K562 (cell line): ENCODE data around the gene PRKAG1. TPM values are rescaled to one million over a fixed set of nuclear protein-coding genes. Genes with fewer than 3 reads are reported as not detected.

ENCODE experiments used
- E2F3 ChIP-seq: fragments of 250-450 bp; sonication (Bioruptor Pico); IDR thresholded peaks from 2 replicates; pipeline ENCODE4 v1.4.0; 2020; ENCODE audit warnings: mild to moderate bottlenecking
- ELF1 ChIP-seq: fragments of 200-800 bp; sonication (Bioruptor generic); IDR thresholded peaks from 2 replicates; pipeline ENCODE4 v1.6.1; 2016; ENCODE audit warnings: missing genetic modification characterization, missing compliant biosample characterization
- GATAD2A ChIP-seq: fragments of 450-650 bp; IDR thresholded peaks from 2 replicates; pipeline ENCODE4 v1.6.1; 2017
- HDAC6 ChIP-seq: IDR thresholded peaks from 2 replicates; pipeline ENCODE4 v1.6.1; 2012; ENCODE audit warnings: low read depth, mild to moderate bottlenecking, control low read depth, inconsistent platforms, low read length, moderate library complexity
- MTA3 ChIP-seq: fragments of 450-650 bp; formaldehyde crosslinking; IDR thresholded peaks from 2 replicates; pipeline ENCODE4 v1.6.1; 2017; ENCODE audit warnings: mild to moderate bottlenecking, borderline replicate concordance
- NFXL1 ChIP-seq: fragments of 450-650 bp; formaldehyde crosslinking; IDR thresholded peaks from 2 replicates; pipeline ENCODE4 v1.4.0; 2021; ENCODE audit warnings: mild to moderate bottlenecking
- PML ChIP-seq: IDR thresholded peaks from 2 replicates; pipeline ENCODE4 v1.6.1; 2012; ENCODE audit warnings: low read length, inconsistent platforms
- SAP30 ChIP-seq: fragments of 200-600 bp; sonication (generic); IDR thresholded peaks from 2 replicates; pipeline ENCODE4 v1.6.1; 2012; ENCODE audit warnings: borderline replicate concordance, low read depth, mild to moderate bottlenecking, moderate library complexity, low read length, control low read depth, inconsistent platforms; ENCODE audit not compliant: insufficient read depth, poor library complexity, severe bottlenecking
- SMAD1 ChIP-seq: fragments of 150-350 bp; IDR thresholded peaks from 2 replicates; pipeline ENCODE4 v1.6.1; 2014; ENCODE audit warnings: low read length, low read depth; ENCODE audit not compliant: partially characterized antibody
- SRSF9 ChIP-seq: fragments of 200-400 bp; formaldehyde crosslinking; IDR thresholded peaks from 2 replicates; pipeline ENCODE4 v1.6.1; 2017; ENCODE audit warnings: low read depth, low read length, borderline replicate concordance
- TEAD1 ChIP-seq, 2 experiments: fragments of 450-650 bp in 1 of 2; sonication (generic) in 1 of 2; formaldehyde crosslinking; IDR thresholded peaks; 2 replicates each; pipeline versions ENCODE4 v1.4.0 to v1.8.0; 2020 to 2022; ENCODE audit warnings: mild to moderate bottlenecking in 2 of 2, missing genetic modification reagents in 1 of 2
- ZKSCAN3 ChIP-seq: fragments of 250-450 bp; sonication (Bioruptor Pico); IDR thresholded peaks from 2 replicates; pipeline ENCODE4 v1.4.0; 2020
- polyA plus RNA-seq, 8 experiments: library from polyadenylated mRNA; depleted of rRNA in 4 of 8; stranded (reverse) in 5 of 8; unstranded in 3 of 8; fragments of >200 nt; fragmentation: Nextera tagmentation in 2 of 8; fragmentation: Illumina TruSeq in 1 of 8; extraction: Ambion mirVana in 2 of 8; extraction: Trizol in 1 of 8; gene quantifications; 2 replicates each; pipeline versions ENCODE4 v1.2.1 to v1.2.3, GENCODE V29; 2011 to 2014; ENCODE audit warnings: inconsistent platforms in 1 of 8, missing spikeins in 1 of 8
- total RNA-seq, 7 experiments: library from RNA; depleted of rRNA in 6 of 7; stranded (reverse); fragments of >200 nt in 6 of 7; fragmentation: Illumina TruSeq in 2 of 7; extraction: Trizol in 2 of 7; gene quantifications; 2 replicates each; pipeline versions ENCODE4 v1.2.1 to v1.2.3, GENCODE V29; 2011 to 2021; ENCODE audit warnings: low replicate concordance in 1 of 7
- TF ChIP-seq, protein P1 (sequence below): fragments of 250-450 bp; sonication (Bioruptor Pico); IDR thresholded peaks from 2 replicates; pipeline ENCODE4 v1.4.0; 2020; ENCODE audit warnings: mild to moderate bottlenecking, moderate library complexity
- TF ChIP-seq, protein P2 (sequence below): fragments of 250-450 bp; sonication (Bioruptor Pico); IDR thresholded peaks from 2 replicates; pipeline ENCODE4 v1.5.0; 2021; ENCODE audit warnings: mild to moderate bottlenecking, borderline replicate concordance
- TF ChIP-seq, protein P3 (sequence below): fragments of 450-650 bp; IDR thresholded peaks from 2 replicates; pipeline ENCODE4 v1.6.1; 2018; ENCODE audit not compliant: partially characterized antibody
- TF ChIP-seq, protein P4 (sequence below): fragments of 250-450 bp; sonication (Bioruptor Pico); IDR thresholded peaks from 2 replicates; pipeline ENCODE4 v1.5.0; 2021

PRKAG1 gene
- total and polyA plus RNA-seq, 9 of the 15 experiments (the other 6 are each of a cell fraction or from before 2014, with no cell fraction given): 51.1 to 126 (median 79.1) TPM

DNA sequence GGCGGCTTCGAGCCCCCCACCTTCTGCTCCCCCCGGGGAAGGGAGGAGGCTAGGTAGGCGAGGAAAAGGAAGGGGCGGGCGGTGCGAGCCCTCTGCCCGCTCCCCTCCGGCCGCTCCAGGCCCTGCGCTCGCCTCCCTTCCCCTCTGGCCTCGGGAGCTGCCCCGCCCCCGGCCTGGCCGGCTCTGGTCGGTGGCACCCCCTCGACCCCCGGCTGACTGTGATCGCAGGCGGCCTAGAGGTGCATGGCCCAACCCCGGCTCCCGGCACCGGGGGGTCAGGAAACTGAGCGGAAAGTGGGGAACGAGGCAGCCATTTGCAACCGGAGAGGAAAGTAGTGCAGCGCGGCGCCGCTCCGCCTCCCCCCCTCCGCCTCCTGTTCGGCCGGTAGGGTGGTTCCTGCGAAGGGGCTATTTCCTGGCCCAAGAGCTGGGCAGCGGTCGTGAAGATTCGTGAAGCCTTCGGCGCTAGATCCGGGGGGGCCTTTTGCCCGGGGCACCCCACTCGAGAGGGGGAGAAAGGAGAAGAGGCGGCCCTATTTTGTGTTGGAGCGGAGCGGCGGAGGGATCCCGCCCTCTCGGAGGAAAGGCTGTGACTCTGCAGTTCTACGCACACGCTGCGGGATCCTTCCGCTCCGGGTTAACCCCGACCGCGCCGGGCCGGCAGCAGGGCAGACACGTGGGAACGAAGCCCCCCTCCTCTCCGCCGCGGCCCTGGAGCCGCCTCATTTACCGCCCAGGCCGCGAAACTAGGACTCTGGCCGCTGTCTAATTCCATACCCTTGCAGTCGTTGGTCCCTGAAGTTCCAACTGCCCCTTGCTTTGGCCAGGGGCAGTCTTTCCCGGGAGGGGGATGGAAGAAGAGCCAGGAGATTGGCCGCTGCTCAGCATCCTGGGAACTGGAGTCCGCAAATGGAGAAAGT is 41.9 kb upstream of the PRKAG1 start, which contains the start of gene KMT2D (continued):
- TF ChIP-seq, protein P1, sequence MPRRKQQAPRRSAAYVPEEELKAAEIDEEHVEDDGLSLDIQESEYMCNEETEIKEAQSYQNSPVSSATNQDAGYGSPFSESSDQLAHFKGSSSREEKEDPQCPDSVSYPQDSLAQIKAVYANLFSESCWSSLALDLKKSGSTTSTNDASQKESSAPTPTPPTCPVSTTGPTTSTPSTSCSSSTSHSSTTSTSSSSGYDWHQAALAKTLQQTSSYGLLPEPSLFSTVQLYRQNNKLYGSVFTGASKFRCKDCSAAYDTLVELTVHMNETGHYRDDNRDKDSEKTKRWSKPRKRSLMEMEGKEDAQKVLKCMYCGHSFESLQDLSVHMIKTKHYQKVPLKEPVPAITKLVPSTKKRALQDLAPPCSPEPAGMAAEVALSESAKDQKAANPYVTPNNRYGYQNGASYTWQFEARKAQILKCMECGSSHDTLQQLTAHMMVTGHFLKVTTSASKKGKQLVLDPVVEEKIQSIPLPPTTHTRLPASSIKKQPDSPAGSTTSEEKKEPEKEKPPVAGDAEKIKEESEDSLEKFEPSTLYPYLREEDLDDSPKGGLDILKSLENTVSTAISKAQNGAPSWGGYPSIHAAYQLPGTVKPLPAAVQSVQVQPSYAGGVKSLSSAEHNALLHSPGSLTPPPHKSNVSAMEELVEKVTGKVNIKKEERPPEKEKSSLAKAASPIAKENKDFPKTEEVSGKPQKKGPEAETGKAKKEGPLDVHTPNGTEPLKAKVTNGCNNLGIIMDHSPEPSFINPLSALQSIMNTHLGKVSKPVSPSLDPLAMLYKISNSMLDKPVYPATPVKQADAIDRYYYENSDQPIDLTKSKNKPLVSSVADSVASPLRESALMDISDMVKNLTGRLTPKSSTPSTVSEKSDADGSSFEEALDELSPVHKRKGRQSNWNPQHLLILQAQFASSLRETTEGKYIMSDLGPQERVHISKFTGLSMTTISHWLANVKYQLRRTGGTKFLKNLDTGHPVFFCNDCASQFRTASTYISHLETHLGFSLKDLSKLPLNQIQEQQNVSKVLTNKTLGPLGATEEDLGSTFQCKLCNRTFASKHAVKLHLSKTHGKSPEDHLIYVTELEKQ: no peak
- TF ChIP-seq, protein P2, sequence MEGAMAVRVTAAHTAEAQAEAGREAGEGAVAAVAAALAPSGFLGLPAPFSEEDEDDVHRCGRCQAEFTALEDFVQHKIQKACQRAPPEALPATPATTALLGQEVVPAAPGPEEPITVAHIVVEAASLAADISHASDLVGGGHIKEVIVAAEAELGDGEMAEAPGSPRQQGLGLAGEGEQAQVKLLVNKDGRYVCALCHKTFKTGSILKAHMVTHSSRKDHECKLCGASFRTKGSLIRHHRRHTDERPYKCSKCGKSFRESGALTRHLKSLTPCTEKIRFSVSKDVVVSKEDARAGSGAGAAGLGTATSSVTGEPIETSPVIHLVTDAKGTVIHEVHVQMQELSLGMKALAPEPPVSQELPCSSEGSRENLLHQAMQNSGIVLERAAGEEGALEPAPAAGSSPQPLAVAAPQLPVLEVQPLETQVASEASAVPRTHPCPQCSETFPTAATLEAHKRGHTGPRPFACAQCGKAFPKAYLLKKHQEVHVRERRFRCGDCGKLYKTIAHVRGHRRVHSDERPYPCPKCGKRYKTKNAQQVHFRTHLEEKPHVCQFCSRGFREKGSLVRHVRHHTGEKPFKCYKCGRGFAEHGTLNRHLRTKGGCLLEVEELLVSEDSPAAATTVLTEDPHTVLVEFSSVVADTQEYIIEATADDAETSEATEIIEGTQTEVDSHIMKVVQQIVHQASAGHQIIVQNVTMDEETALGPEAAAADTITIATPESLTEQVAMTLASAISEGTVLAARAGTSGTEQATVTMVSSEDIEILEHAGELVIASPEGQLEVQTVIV: no peak
- TF ChIP-seq, protein P3, sequence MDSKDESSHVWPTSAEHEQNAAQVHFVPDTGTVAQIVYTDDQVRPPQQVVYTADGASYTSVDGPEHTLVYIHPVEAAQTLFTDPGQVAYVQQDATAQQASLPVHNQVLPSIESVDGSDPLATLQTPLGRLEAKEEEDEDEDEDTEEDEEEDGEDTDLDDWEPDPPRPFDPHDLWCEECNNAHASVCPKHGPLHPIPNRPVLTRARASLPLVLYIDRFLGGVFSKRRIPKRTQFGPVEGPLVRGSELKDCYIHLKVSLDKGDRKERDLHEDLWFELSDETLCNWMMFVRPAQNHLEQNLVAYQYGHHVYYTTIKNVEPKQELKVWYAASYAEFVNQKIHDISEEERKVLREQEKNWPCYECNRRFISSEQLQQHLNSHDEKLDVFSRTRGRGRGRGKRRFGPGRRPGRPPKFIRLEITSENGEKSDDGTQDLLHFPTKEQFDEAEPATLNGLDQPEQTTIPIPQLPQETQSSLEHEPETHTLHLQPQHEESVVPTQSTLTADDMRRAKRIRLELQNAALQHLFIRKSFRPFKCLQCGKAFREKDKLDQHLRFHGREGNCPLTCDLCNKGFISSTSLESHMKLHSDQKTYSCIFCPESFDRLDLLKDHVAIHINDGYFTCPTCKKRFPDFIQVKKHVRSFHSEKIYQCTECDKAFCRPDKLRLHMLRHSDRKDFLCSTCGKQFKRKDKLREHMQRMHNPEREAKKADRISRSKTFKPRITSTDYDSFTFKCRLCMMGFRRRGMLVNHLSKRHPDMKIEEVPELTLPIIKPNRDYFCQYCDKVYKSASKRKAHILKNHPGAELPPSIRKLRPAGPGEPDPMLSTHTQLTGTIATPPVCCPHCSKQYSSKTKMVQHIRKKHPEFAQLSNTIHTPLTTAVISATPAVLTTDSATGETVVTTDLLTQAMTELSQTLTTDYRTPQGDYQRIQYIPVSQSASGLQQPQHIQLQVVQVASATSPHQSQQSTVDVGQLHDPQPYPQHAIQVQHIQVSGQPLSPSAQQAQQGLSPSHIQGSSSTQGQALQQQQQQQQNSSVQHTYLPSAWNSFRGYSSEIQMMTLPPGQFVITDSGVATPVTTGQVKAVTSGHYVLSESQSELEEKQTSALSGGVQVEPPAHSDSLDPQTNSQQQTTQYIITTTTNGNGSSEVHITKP: peak; percentile 66
- TF ChIP-seq E2F3 (CRISPR knock-in tag) (no peak; the same call in 1 of the 2 replicates), NFXL1 (CRISPR knock-in tag) (no peak), HDAC6 (no peak), SRSF9 (no peak), SAP30 (no peak), MTA3 (peak; percentile 94), PML (peak; percentile 73), ZKSCAN3 (CRISPR knock-in tag) (no peak), GATAD2A (peak; percentile 97), ELF1 (tag) (peak; percentile 73), TEAD1 (CRISPR knock-in tag; IDR thresholded peaks at IDR 0.05) (peak in 1 of 2 experiments; percentile 95; a peak in 2 of 4 replicates), SMAD1 (no peak)
- TF ChIP-seq, protein P4, sequence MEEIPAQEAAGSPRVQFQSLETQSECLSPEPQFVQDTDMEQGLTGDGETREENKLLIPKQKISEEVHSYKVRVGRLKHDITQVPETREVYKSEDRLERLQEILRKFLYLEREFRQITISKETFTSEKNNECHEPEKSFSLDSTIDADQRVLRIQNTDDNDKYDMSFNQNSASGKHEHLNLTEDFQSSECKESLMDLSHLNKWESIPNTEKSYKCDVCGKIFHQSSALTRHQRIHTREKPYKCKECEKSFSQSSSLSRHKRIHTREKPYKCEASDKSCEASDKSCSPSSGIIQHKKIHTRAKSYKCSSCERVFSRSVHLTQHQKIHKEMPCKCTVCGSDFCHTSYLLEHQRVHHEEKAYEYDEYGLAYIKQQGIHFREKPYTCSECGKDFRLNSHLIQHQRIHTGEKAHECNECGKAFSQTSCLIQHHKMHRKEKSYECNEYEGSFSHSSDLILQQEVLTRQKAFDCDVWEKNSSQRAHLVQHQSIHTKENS: no peak
